NOMO-1 (cell line): ENCODE data around the gene GALK1.
"Not testable (repeated sequence)": the region's sequence is repeated elsewhere in the genome, so short reads cannot be mapped to it uniquely, and the experiment has no call there.

Experiments used
- DNase-seq, 2 experiments: peaks; one replicate each; lab custom pipeline; 2025; ENCODE audit not compliant: unreplicated experiment in 2 of 2; lab: John Stamatoyannopoulos, UW

GALK1 gene

GRCh38 chr17:75784473-75785015 lies 19.6 kb upstream of the GALK1 start, which contains the start of gene UNK:
TSS of gene UNK (plus strand) at chr17:75784806. CDS start at chr17:75784881, 75 bp downstream.
- DNase-seq, result peak; percentile 95 to 99

DNA sequence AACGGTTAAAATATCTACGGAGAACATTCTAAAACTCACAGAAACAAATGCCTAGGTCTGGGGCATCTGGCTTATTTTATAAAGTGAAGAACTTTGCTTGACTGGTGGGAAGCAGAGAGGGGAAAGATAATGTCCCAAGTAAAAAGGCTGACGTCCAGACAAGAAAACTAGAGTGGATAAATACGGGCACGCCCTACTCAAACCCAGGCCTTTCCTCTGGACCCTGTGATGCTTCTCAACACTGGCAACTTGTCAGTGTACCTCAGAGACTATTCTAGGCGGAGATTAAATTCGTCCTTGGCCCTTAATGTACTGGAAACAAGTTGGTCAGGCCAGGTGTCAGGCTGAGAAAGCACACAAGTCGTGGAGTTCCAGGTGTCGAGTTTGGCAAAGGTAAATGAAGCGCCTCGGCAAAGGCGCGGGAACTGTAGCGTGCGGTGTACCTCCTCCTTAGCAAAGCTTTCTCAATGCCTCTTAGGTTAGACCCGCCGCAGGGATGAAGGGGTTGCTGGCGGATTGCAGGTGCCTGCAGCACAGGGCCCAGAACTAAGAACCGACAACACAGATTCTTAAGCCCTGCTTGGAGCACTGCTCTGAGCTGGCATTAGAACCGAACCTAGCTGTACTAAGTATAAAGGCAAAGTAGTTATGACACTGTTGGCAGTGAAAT lies 18.9 kb upstream of the GALK1 start:
- no peak for DNase-seq

GRCh38 chr17:75783069-75783783 lies 18.2 kb upstream of the GALK1 start:
- peak; percentile 83 to 97 for DNase-seq

DNA sequence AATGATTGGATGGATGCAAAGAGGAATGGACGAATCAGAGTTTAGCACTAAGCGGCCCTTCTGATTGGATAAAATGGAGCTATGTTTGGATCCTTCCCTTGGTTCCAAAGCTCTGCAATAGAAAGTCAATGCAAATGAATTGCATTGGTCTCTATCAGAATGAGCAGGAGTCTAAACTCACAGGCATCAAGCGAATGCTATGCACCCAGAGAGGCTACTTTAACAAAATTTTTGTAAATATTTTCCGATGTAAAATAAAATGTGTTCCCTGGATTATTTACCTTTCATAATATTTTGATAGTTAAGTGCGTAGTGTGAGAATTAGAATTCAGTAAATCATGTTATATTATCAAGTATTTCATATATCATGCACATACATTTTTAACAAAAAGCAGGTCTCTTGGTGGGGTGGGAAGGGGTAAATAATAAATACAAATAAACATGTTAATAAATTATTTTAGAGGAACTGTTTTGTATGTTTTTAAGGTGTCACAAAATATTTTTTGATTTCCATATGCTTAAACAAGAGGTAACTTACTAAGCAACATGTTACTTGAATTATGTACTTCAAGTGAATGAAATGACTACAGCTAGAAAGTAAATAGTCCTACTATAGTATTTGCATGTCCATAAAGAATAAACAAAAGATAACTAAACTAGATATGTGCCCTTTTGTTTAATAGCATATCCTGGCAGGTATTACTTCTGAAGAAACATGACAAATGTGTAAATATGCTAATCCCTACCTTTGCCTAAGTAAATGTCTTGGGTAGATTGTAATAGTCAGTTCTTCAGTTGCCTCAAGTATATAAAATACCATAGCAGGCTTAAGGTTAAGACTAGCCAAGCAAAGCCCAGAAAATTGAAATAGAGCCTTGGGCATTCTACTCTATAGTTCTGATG lies 15.2 kb upstream of the GALK1 start:
- no peak for DNase-seq

GRCh38 chr17:75779250-75779986 lies 14.4 kb upstream of the GALK1 start:
- peak; percentile 99 for DNase-seq

GRCh38 chr17:75778861-75779249 lies 13.9 kb upstream of the GALK1 start:
- DNase-seq, result peak in 1 of 2 experiments; percentile 72

DNA sequence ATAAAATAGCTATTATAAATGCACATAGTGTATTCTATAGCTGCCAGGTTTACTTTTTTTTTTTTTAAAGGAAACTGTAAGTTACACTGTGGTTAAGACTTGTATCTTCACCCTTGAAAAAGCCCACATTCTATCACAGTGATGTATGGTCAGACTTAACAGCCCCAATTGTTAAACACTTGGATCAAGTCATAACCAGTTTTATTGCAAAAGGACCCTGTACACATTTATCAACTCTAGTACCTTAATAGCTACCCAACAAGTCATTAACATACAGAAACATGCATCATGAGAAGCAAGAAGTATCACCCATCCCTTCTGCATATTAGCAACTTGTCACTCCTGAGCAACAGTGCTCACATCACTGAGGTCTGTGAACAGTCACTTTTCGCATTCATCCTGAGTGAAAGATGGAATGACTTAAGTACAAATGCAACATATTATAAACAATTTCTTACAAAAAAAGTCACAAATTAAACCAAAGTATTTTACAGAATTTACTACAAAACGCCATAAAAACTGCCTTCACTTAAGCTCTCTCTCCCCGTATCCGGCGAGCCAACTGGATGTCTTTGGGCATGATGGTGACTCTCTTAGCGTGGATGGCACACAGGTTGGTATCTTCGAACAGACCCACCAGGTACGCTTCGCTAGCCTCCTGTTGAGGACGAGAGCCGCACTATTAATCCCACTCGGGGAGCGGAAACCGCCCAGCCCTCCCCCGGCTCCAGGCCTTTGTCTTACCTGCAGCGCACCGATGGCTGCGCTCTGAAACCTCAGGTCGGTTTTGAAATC lies 13.3 kb upstream of the GALK1 start:
- DNase-seq, result not testable (repeated sequence)

GRCh38 chr17:75777296-75777922 lies 12.4 kb upstream of the GALK1 start:
- DNase-seq, result no peak

DNA sequence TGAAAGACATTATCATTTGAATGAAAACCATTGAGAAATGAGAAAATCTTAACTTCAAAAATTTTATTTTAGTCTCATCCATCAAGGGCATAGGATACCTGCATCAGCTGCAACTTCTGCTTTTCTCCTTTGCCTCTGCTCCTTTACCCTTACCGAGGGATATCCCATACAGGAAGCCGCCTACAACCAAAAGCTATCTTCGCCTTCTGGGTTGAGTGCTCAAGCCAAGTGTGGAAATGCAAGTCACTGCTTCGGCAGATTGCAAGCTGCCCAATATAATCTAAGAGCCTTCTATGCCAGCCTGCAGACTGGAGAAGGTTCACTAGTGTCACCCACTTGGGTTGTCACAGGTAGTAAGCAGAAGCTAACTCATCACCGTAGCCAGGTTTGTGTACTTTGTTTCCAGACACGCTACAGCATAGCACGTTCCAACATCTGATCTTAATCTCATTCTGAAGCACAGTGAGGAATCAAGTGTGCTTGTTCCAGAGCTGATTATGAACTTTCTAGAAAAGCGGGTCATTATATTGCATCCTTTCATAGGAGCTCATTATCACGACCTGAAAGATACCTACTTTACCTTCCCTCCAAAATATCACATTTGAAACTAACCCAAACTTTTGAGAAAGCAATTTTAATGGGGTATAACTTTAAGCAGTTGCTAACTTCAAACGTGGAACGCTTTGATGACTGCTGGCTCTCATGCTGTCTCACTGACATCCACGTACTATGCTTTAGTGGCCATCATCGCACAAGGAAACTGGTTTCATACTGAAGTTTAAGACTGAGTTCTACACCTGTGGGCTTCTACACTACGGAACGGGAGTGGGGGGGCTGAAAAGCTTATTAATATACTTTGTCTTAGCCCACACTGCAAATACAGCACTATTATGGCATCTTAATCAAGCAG lies 11.6 kb upstream of the GALK1 start:
- DNase-seq, result peak; percentile 29 to 56

GRCh38 chr17:75774991-75775668 lies 10.1 kb upstream of the GALK1 start:
- no peak for DNase-seq

DNA sequence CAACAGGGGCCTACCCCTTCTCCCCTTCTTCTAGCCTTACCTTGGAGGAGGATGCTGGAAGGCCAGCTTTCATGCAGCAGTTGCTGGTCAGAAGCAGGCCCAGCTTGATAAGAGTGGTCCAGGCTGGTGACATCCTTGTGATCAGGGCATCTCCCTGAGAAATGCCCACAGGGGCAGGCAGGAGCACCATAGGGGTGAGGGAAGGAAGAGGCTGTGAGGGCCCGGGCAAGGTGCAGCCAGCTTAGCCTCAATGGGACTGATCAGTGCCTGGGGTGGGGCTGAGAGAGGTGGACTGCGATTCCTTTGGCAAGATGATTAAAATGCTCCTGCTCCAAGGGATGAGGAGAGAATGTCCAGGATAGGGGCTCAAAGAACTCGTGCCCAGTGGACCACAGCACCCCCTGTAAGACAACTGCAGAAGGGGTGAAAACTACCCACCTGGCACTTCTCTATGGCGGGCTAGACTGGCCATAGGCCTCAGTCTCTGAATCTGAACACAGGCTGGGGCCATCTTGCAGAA lies 9.5 kb upstream of the GALK1 start:
- DNase-seq, result no peak

GRCh38 chr17:75773808-75774470 lies 8.9 kb upstream of the GALK1 start:
- no peak for DNase-seq

DNA sequence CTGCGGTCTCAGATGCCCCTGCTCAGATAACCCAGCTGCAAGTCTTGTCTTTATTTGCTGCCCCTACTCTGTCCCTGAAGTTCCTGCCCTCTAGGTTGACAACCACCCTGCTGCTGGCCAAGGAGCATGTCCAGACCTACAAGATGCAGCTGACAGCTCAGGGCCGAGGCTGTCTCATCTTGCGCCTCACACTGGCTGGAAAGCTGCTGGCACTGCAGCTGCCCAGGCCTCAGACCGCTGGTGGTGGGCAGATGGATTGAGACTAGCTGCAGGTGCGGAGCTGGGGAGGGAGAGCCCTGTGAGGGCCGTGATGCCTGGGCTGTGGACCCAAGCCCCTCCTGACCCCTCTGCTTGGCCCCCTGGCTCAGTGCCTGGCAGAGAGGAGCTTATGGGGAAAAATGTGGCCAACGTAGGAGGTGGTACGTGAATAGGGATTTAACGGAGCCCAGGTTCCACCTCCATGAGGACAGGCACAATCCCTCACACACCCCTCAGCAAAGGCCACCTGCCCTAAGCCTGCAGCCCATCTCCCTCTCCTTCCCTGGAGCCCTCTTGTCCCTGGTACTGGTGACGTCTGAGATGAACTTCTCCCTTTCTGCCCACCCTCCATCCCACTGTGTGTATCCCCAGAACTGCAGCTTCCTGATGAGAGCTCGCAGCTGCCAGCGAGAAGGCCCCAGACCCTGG lies 8.3 kb upstream of the GALK1 start:
- DNase-seq, result no peak

- DNase-seq, result no peak
These were observed 6.6 kb upstream of the GALK1 start for GRCh38 chr17:75771334-75772281.

DNA sequence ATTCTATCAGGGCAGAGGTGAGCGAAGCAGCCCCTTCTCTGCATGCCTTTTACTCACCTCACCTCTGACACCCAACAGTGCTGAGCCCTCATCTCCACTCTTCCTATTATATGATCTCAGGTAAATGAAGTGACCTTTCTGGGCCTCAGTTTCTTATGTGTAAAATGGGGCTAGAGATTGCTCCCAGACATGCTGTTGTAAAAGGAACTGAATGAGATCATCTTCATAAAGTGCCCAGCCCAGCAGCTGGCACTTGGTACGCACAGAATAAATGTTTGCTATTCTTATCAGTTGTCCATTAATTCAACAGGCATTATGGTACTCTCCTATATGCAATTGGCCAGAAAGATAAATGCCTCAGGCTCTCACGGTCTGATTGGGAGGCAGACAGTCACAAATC lies 4.5 kb upstream of the GALK1 start:
- DNase-seq, result no peak
